Measurements from ENCODE around the gene SEC61A2. TPM values are rescaled to one million over a fixed set of nuclear protein-coding genes. Genes with fewer than 3 reads are reported as not detected.

Gene SEC61A2
- total and polyA plus RNA-seq, 10 of the 15 experiments (the other 5 are each of a cell fraction or from before 2014, with no cell fraction given): 3.0 to 36.2 (median 8.6) TPM

DNA sequence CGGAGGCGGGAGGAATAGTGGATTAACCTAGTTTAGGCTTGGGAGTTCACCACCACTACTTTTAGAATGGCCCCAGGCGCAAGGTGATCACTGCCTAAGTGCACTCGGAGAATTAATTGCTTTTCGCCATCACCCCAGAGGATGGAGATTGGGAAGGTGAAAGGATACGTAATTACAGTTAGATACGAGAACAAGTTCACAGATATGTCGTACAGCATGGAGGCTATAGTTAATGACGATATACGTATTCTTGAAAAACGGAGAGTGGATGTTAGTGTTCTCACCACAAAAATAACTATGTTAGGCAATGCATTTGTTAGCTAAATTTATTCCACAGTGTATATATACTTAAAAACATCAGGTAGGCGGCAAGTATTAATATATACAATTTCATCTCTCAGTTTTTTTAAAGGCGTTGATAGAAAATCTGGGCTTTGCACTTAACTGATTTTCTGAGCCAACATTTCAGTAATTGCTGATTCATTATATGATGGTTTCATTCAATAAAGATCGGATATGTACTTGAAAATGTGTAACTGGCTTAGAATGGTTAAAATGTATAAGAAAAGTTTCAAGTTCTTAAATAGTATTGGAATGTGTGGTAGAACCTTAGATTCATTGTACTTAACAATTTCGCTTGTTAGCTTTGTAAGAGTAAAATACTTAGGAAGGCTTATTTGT, 67.2 kb downstream of the SEC61A2 start:
- BruUV-seq (replicated peaks): TSS peak; percentile 78
- peak overlapping the region; percentile 99 for H2AFZ ChIP-seq (ENCODE audit: control insufficient read depth, low read depth, low read length)
- ATAC-seq (no peak), FAIRE-seq (no peak), DNase-seq (ENCODE audit: low read depth, low spot score) (no peak)
- H3K4me2 ChIP-seq (ENCODE audit: control insufficient read depth, insufficient read depth): peak overlapping the region; percentile 77
- H3K79me2 ChIP-seq (ENCODE audit: control insufficient read depth, insufficient read depth, low read length): peaks cover 89% of the 10 kb centered on the region
- ChIA-PET SMC1A (ENCODE audit: uncharacterized antibody, unreplicated experiment) (interaction anchor here (0.8 to 2.6 kb wide), 11 partner anchors 18 to 460 kb away, joined by 3 to 14 read pairs (median 4); partner anchors contain the start of gene UPF2), RAD21 (ENCODE audit: unreplicated experiment) (interaction anchor here (1.6 to 2.0 kb wide), 2 partner anchors 46 to 203 kb away, joined by 8 to 11 read pairs; no protein-coding TSS in a partner anchor), CTCF (interaction anchor here (1.0 to 2.9 kb wide), 7 partner anchors 18 to 514 kb away, joined by 3 to 15 read pairs (median 4); no protein-coding TSS in a partner anchor), POLR2A (interaction anchor here (0.5 to 0.9 kb wide), 2 partner anchors 153 to 154 kb away, joined by 3 read pairs; partner anchors contain the start of gene UPF2)
- H3K4me1 ChIP-seq (ENCODE audit: control insufficient read depth, insufficient read depth, low read length): peaks cover 7% of the 10 kb centered on the region; the same call in 1 of the 2 replicates
- WGBS (ENCODE audit: insufficient coverage, insufficient replicate concordance, low lambda C conversion rate, missing lambda C conversion rate): 1% methylated on average over 15 of the region's 15 CpGs
- H4K20me1 ChIP-seq (ENCODE audit: control insufficient read depth, insufficient read depth): no peaks in the 10 kb centered on the region; the same call in 1 of the 2 replicates
- in situ Hi-C loops (cut with MboI): no loop called here
- peaks cover 0 to 20% of the 10 kb centered on the region in 2 experiments; a peak in 3 of 4 replicates for H3K36me3 ChIP-seq (ENCODE audit: control insufficient read depth in 2 of 2, insufficient read depth in 2 of 2, low read length in 1 of 2)
- peak overlapping the region; percentile 93 for H3K9ac ChIP-seq (ENCODE audit: control insufficient read depth, insufficient read depth, low read length)
- intact Hi-C loops (cut with micrococcal nuclease; ENCODE audit: unreplicated experiment): loop anchor here (5.0 kb wide), 3 partner anchors 64 to 169 kb away; partner anchors contain the start of gene UPF2
- peak overlapping the region; percentile 84 for H3K4me3 ChIP-seq
- TF ChIP-seq ZNF217 (IDR thresholded peaks at IDR 0.05) (no peak), IRF4 (IDR thresholded peaks at IDR 0.05; ENCODE audit: low read depth, low read length) (0 out of 2 replicates have a peak, but pooled peaks have one; percentile 1)
- peak overlapping the region; percentile 98 for H3K27ac ChIP-seq (ENCODE audit: control insufficient read depth, insufficient read depth)
- H3K27me3 ChIP-seq (replicated peaks in 1 of 2; ENCODE audit: control insufficient read depth in 2 of 2, insufficient read depth in 2 of 2, low read length in 1 of 2): no peaks in the 10 kb centered on the region
- H3K9me3 ChIP-seq (replicated peaks; ENCODE audit: control insufficient read depth, insufficient read depth, low read length): no peaks in the 10 kb centered on the region

DNA sequence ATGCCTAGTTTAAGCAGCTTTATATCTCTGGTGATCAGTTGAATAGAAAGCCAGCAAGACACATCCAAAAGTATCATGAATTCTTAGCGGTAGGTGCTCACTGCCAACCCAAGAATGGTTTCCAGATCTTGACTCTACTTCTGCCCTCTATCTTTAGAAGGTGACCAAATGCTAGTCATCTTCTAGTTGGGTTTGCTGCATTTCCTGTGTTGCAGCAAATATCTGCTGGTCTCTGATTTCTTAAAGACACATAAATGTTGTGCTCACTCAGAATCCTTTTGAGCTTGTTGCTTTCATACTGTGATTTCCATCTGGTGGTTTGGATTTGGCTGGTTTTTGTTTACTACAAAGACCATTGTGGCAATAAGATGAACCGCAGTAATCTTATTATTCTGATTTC, 68.7 kb downstream of the SEC61A2 start:
- no TSS peak for BruUV-seq (replicated peaks)
- ATAC-seq: no peak
- Histone ChIP-seq H3K9me3 (replicated peaks; ENCODE audit: control insufficient read depth, insufficient read depth, low read length) (no peaks in the 10 kb centered on the region), H2AFZ (ENCODE audit: control insufficient read depth, low read depth, low read length) (no peak overlapping the region), H3K79me2 (ENCODE audit: control insufficient read depth, insufficient read depth, low read length) (peaks cover 91% of the 10 kb centered on the region), H3K4me2 (ENCODE audit: control insufficient read depth, insufficient read depth) (peak overlapping the region; percentile 77), H3K4me1 (ENCODE audit: control insufficient read depth, insufficient read depth, low read length) (peaks cover 7% of the 10 kb centered on the region; the same call in 1 of the 2 replicates), H3K27ac (ENCODE audit: control insufficient read depth, insufficient read depth) (peak overlapping the region; percentile 4; the same call in 1 of the 2 replicates), H3K9ac (ENCODE audit: control insufficient read depth, insufficient read depth, low read length) (peak overlapping the region; percentile 22), H4K20me1 (ENCODE audit: control insufficient read depth, insufficient read depth) (no peaks in the 10 kb centered on the region; the same call in 1 of the 2 replicates), H3K36me3 (ENCODE audit: control insufficient read depth in 2 of 2, insufficient read depth in 2 of 2, low read length in 1 of 2) (peaks cover 0 to 25% of the 10 kb centered on the region in 2 experiments), H3K27me3 (replicated peaks in 1 of 2; ENCODE audit: control insufficient read depth in 2 of 2, insufficient read depth in 2 of 2, low read length in 1 of 2) (no peaks in the 10 kb centered on the region), H3K4me3 (peak overlapping the region; percentile 27; the same call in 1 of the 2 replicates)
- DNase-seq (ENCODE audit: low read depth, low spot score): no peak
- ChIA-PET POLR2A (no interaction called here), SMC1A (ENCODE audit: uncharacterized antibody, unreplicated experiment) (interaction anchor here (0.7 to 2.6 kb wide), 6 partner anchors 12 to 271 kb away, joined by 3 to 14 read pairs (median 4); no protein-coding TSS in a partner anchor), RAD21 (ENCODE audit: unreplicated experiment) (interaction anchor here (1.3 kb wide), 1 partner anchor 512 kb away, joined by 3 read pairs; no protein-coding TSS in a partner anchor), CTCF (interaction anchor here (0.6 to 7.0 kb wide), 5 partner anchors 10 to 156 kb away, joined by 3 to 53 read pairs (median 3); no protein-coding TSS in a partner anchor)
- intact Hi-C loops (cut with micrococcal nuclease; ENCODE audit: unreplicated experiment) (loop anchor here (5.0 kb wide), 3 partner anchors 66 to 171 kb away; partner anchors contain the start of gene UPF2), in situ Hi-C loops (cut with MboI) (no loop called here)
- no peak for FAIRE-seq
- 72% methylated on average over 2 of the region's 2 CpGs for WGBS (ENCODE audit: insufficient coverage, insufficient replicate concordance, low lambda C conversion rate, missing lambda C conversion rate)
- TF ChIP-seq SMC3 (IDR thresholded peaks at IDR 0.05; ENCODE audit: borderline replicate concordance, low read length) (no peak), SREBF2 (IDR thresholded peaks at IDR 0.05; ENCODE audit: low read length) (no peak), TCF3 (IDR thresholded peaks at IDR 0.05; ENCODE audit: borderline replicate concordance, insufficient read depth, low read depth, low read length) (no peak), POU2F2 (IDR thresholded peaks at IDR 0.05; ENCODE audit: borderline replicate concordance, low read depth, low read length) (no peak), SIN3A (IDR thresholded peaks at IDR 0.05; ENCODE audit: low read depth, low read length) (no peak), MTA2 (IDR thresholded peaks at IDR 0.05; ENCODE audit: low read depth) (no peak), ZSCAN29 (IDR thresholded peaks at IDR 0.05) (no peak), CBFB (IDR thresholded peaks at IDR 0.05; ENCODE audit: low read depth) (no peak)
- TF ChIP-seq, protein P1, sequence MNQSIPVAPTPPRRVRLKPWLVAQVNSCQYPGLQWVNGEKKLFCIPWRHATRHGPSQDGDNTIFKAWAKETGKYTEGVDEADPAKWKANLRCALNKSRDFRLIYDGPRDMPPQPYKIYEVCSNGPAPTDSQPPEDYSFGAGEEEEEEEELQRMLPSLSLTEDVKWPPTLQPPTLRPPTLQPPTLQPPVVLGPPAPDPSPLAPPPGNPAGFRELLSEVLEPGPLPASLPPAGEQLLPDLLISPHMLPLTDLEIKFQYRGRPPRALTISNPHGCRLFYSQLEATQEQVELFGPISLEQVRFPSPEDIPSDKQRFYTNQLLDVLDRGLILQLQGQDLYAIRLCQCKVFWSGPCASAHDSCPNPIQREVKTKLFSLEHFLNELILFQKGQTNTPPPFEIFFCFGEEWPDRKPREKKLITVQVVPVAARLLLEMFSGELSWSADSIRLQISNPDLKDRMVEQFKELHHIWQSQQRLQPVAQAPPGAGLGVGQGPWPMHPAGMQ (IDR thresholded peaks at IDR 0.05; ENCODE audit: borderline replicate concordance): no peak
